ENCODE measurements around the gene ZYG11A. TPM values are rescaled to one million over a fixed set of nuclear protein-coding genes. Genes with fewer than 3 reads are reported as not detected.
A peak's percentile ranks its signal among the peaks of the same experiment; 100 is the strongest.

Gene ZYG11A
- total RNA-seq, 1 donor from 2014 or later: 0.18 TPM

DNA sequence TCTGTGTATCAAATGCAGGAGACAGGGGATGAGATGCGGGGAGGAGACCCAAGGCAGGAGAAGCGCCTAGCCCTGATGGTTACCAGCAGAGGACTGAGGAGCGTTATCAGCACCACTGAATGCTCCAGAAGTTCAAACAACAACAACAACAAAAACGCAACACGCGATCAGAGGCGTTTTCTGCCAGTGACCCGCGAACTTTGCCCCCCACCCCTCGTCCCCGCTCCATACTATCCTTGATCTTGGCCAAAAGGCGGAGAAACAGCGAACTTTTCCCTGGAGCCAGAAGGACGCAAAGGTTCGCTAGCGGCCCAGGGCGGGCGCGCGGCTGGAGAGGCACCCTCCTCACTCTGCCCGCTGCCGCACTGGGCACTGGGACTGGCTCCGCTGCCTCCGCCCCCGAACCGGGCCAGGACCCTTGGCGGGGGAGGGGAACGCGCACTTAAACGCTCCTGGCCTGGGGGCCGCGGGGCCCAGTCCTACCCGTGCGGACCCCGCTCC is 78.3 kb downstream of the ZYG11A start:
- no peak for TF ChIP-seq CTCF (IDR thresholded peaks at IDR 0.05; ENCODE audit: unreplicated experiment)
- peaks cover 11% of the 10 kb centered on the region for H3K36me3 Mint-ChIP-seq (ENCODE audit: low read depth, unreplicated experiment)
- H3K27ac Mint-ChIP-seq (ENCODE audit: unreplicated experiment): no peak overlapping the region
- DNase-seq (ENCODE audit: low spot score): no peak
- H3K4me1 Mint-ChIP-seq (ENCODE audit: unreplicated experiment): no peaks in the 10 kb centered on the region
- H3K27me3 Mint-ChIP-seq (ENCODE audit: unreplicated experiment): peaks cover 4% of the 10 kb centered on the region
- peak overlapping the region; percentile 15 for H3K4me3 Mint-ChIP-seq (ENCODE audit: unreplicated experiment)
- H3K9me3 Mint-ChIP-seq (ENCODE audit: unreplicated experiment): no peaks in the 10 kb centered on the region

DNA sequence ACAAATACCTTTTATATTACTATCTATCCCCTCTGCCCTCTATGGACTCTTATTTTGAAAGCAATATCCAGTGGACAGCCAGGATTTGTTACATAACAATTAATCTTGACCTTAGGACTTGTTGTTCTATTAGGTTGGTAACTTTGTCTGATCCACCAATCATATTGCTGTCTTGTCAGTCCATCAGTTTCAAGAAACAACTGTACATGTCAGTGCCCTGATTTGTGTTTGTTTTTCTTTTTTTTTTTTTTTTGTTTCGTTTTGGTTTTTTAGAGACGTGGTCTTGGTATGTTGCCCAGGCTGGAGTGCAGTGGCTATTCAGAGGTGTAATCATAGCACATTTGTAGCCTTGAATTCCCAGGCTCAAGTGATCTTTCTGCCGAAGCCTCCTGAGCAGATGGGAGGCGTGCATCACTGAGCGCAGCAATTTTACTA is 83.0 kb downstream of the ZYG11A start:
- no peak overlapping the region for H3K4me3 Mint-ChIP-seq (ENCODE audit: unreplicated experiment)
- TF ChIP-seq CTCF (IDR thresholded peaks at IDR 0.05; ENCODE audit: unreplicated experiment): no peak
- no peaks in the 10 kb centered on the region for H3K9me3 Mint-ChIP-seq (ENCODE audit: unreplicated experiment)
- DNase-seq (ENCODE audit: low spot score): no peak
- H3K27ac Mint-ChIP-seq (ENCODE audit: unreplicated experiment): no peak overlapping the region
- H3K27me3 Mint-ChIP-seq (ENCODE audit: unreplicated experiment): peaks cover 8% of the 10 kb centered on the region
- H3K4me1 Mint-ChIP-seq (ENCODE audit: unreplicated experiment): peaks cover 7% of the 10 kb centered on the region
- peaks cover 4% of the 10 kb centered on the region for H3K36me3 Mint-ChIP-seq (ENCODE audit: low read depth, unreplicated experiment)

GRCh38 chr1:52926864-52927211 is 84.3 kb downstream of the ZYG11A start:
- H3K27ac Mint-ChIP-seq (ENCODE audit: unreplicated experiment): no peak overlapping the region
- peaks cover 8% of the 10 kb centered on the region for H3K27me3 Mint-ChIP-seq (ENCODE audit: unreplicated experiment)
- no peaks in the 10 kb centered on the region for H3K9me3 Mint-ChIP-seq (ENCODE audit: unreplicated experiment)
- peaks cover 7% of the 10 kb centered on the region for H3K4me1 Mint-ChIP-seq (ENCODE audit: unreplicated experiment)
- no peak for TF ChIP-seq CTCF (IDR thresholded peaks at IDR 0.05; ENCODE audit: unreplicated experiment)
- H3K4me3 Mint-ChIP-seq (ENCODE audit: unreplicated experiment): peak overlapping the region; percentile 84
- DNase-seq (ENCODE audit: low spot score): no peak
- H3K36me3 Mint-ChIP-seq (ENCODE audit: low read depth, unreplicated experiment): peaks cover 4% of the 10 kb centered on the region

DNA sequence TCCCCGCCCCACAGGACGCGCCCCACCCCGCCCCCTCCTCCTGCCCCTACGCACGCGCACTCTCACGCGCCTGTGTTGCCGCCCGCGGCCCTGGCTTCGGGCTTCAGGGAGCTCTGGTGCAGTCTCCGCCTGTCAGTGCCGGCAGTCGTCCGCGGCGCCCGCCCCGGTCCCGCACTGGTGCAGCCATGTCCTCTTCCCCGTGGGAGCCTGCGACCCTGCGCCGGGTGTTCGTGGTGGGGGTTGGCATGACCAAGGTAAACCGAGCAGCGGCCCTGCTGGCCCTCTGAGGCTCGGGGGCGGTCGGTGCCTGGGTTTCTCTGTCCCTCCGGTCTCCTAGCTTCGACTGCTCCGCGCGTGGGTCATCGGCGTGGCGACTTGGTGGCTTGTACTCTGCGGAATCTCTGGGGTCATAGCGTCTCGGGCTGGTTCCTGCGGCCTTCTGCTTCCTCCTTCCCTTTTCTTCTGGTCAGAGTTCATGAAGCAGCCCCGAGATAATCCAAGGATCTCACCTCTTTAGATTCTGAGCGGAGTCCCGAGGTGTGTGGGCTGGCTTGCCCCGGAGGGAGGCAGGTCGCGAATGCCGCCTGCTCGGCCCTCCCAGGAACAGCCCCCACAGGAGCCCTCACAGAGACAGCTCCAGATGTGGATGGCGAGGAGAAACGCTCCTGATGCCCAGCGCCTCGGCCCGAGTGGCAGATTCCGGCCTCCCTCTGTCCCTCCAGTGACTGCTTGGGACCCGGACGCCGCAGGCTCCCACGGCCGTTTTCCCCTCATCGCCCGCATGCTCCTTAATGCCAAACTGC is 84.9 kb downstream of the ZYG11A start, which contains the start of gene SCP2:
Gene SCP2 (plus strand): TSS at position 65 of the 803 bp plus-strand sequence. CDS start 121 bp downstream, at position 186.
- Mint-ChIP-seq H3K9me3 (ENCODE audit: unreplicated experiment) (no peaks in the 10 kb centered on the region), H3K36me3 (ENCODE audit: low read depth, unreplicated experiment) (peaks cover 4% of the 10 kb centered on the region), H3K27me3 (ENCODE audit: unreplicated experiment) (peaks cover 8% of the 10 kb centered on the region), H3K4me1 (ENCODE audit: unreplicated experiment) (peaks cover 7% of the 10 kb centered on the region), H3K27ac (ENCODE audit: unreplicated experiment) (no peak within 1 kb of the TSS), H3K4me3 (ENCODE audit: unreplicated experiment) (peak within 1 kb of the TSS; percentile 93)
- peak; percentile 64 for DNase-seq (ENCODE audit: low spot score)
- TF ChIP-seq CTCF (IDR thresholded peaks at IDR 0.05; ENCODE audit: unreplicated experiment): no peak

GRCh38 chr1:52928015-52928404 is 85.5 kb downstream of the ZYG11A start:
- Mint-ChIP-seq H3K9me3 (ENCODE audit: unreplicated experiment) (no peaks in the 10 kb centered on the region), H3K27me3 (ENCODE audit: unreplicated experiment) (peaks cover 8% of the 10 kb centered on the region), H3K27ac (ENCODE audit: unreplicated experiment) (no peak overlapping the region), H3K4me3 (ENCODE audit: unreplicated experiment) (peak overlapping the region; percentile 93), H3K36me3 (ENCODE audit: low read depth, unreplicated experiment) (peaks cover 4% of the 10 kb centered on the region), H3K4me1 (ENCODE audit: unreplicated experiment) (peaks cover 7% of the 10 kb centered on the region)
- TF ChIP-seq CTCF (IDR thresholded peaks at IDR 0.05; ENCODE audit: unreplicated experiment): no peak
- no peak for DNase-seq (ENCODE audit: low spot score)
